K562 (cell line): ENCODE results near the gene PSPC1. TPM values are rescaled to one million over a fixed set of nuclear protein-coding genes. Genes with fewer than 3 reads are reported as not detected.

ENCODE experiments used
- BMI1 ChIP-seq: fragments of 150-350 bp; IDR thresholded peaks from 2 replicates; pipeline ENCODE4 v1.6.1; 2014; ENCODE audit warnings: low read length
- BRCA1 ChIP-seq, 2 experiments: fragments of 450-650 bp in 1 of 2; sonication (generic) in 1 of 2; formaldehyde crosslinking in 1 of 2; IDR thresholded peaks; 2 replicates each; pipeline versions ENCODE4 v1.5.0 to v1.6.1; 2017 to 2020; ENCODE audit warnings: mild to moderate bottlenecking in 1 of 2, missing genetic modification reagents in 1 of 2
- BRF1 ChIP-seq: IDR thresholded peaks from 3 replicates; pipeline ENCODE4 v1.6.1; 2011; ENCODE audit warnings: borderline replicate concordance, mild to moderate bottlenecking; ENCODE audit not compliant: insufficient read length; ENCODE audit errors: extremely low read depth
- CBX8 ChIP-seq: fragments of 200-600 bp; sonication (generic); IDR thresholded peaks from 2 replicates; pipeline ENCODE4 v1.6.1; 2012; ENCODE audit warnings: borderline replicate concordance, mixed run types, low read depth, mild to moderate bottlenecking, moderate library complexity, mixed read lengths, low read length, control low read depth, inconsistent platforms; ENCODE audit not compliant: poor library complexity, severe bottlenecking; ENCODE audit errors: extremely low read depth
- CHD1 ChIP-seq: fragments of 200-600 bp; sonication (generic); IDR thresholded peaks from one replicate; pipeline ENCODE4 v1.6.1; 2012; ENCODE audit warnings: mild to moderate bottlenecking, moderate library complexity, low read length, inconsistent platforms
- EP300 ChIP-seq: IDR thresholded peaks from 2 replicates; pipeline ENCODE4 v1.6.1; 2012; ENCODE audit warnings: low read length, improper control_type of control experiment
- KLF13 ChIP-seq: fragments of 450-650 bp; IDR thresholded peaks from 2 replicates; pipeline ENCODE4 v1.6.1; 2016; ENCODE audit warnings: missing genetic modification characterization, low read depth, mild to moderate bottlenecking, missing compliant biosample characterization, moderate library complexity, borderline replicate concordance
- MEIS2 ChIP-seq: fragments of 450-650 bp; IDR thresholded peaks from 2 replicates; pipeline ENCODE4 v1.6.1; 2014; ENCODE audit warnings: mild to moderate bottlenecking; ENCODE audit not compliant: partially characterized antibody
- MTA2 ChIP-seq: fragments of 450-650 bp; IDR thresholded peaks from 2 replicates; pipeline ENCODE4 v1.6.1; 2016; ENCODE audit warnings: low read depth
- RUNX1 ChIP-seq: sonication (generic); IDR thresholded peaks from 2 replicates; pipeline ENCODE4 v1.6.1; 2016; ENCODE audit warnings: antibody characterized with exemption, low read depth
- ZNF224 ChIP-seq: sonication (generic); formaldehyde crosslinking; IDR thresholded peaks from 2 replicates; pipeline ENCODE4 v1.8.0; 2022; ENCODE audit warnings: mild to moderate bottlenecking, missing genetic modification reagents
- ZNF384 ChIP-seq: IDR thresholded peaks from 2 replicates; pipeline ENCODE4 v1.6.1; 2012; ENCODE audit warnings: low read depth, low read length, improper control_type of control experiment
- ZNF561 ChIP-seq: fragments of 450-650 bp; formaldehyde crosslinking; conservative IDR thresholded peaks from 2 replicates; pipeline ENCODE4 v1.4.0; 2020; ENCODE audit warnings: mild to moderate bottlenecking, moderate library complexity
- ZNF75A ChIP-seq: fragments of 450-650 bp; formaldehyde crosslinking; IDR thresholded peaks from 2 replicates; pipeline ENCODE4 v1.4.0; 2020; ENCODE audit warnings: mild to moderate bottlenecking
- ZNF76 ChIP-seq: fragments of 250-450 bp; sonication (Bioruptor Pico); IDR thresholded peaks from 2 replicates; pipeline ENCODE4 v1.4.0; 2020; ENCODE audit warnings: mild to moderate bottlenecking, moderate library complexity, borderline replicate concordance
- polyA plus RNA-seq, 8 experiments: library from polyadenylated mRNA; depleted of rRNA in 4 of 8; stranded (reverse) in 5 of 8; unstranded in 3 of 8; fragments of >200 nt; fragmentation: Nextera tagmentation in 2 of 8; fragmentation: Illumina TruSeq in 1 of 8; extraction: Ambion mirVana in 2 of 8; extraction: Trizol in 1 of 8; gene quantifications; 2 replicates each; pipeline versions ENCODE4 v1.2.1 to v1.2.3, GENCODE V29; 2011 to 2014; ENCODE audit warnings: inconsistent platforms in 1 of 8, missing spikeins in 1 of 8
- total RNA-seq, 7 experiments: library from RNA; depleted of rRNA in 6 of 7; stranded (reverse); fragments of >200 nt in 6 of 7; fragmentation: Illumina TruSeq in 2 of 7; extraction: Trizol in 2 of 7; gene quantifications; 2 replicates each; pipeline versions ENCODE4 v1.2.1 to v1.2.3, GENCODE V29; 2011 to 2021; ENCODE audit warnings: low replicate concordance in 1 of 7
- TF ChIP-seq, protein P1 (sequence below), 2 experiments: IDR thresholded peaks; 2 replicates each; pipeline ENCODE4 v1.6.1; 2011; ENCODE audit warnings: borderline replicate concordance in 1 of 2, control low read depth in 1 of 2, low read depth in 1 of 2, low read length in 1 of 2, mild to moderate bottlenecking in 1 of 2, mixed read lengths in 1 of 2, moderate library complexity in 1 of 2; ENCODE audit not compliant: insufficient read depth in 1 of 2, insufficient read length in 1 of 2, poor library complexity in 1 of 2, severe bottlenecking in 1 of 2; ENCODE audit errors: extremely low read depth in 1 of 2
- TF ChIP-seq, protein P2 (sequence below): conservative IDR thresholded peaks from 2 replicates; pipeline ENCODE4 v1.6.1; 2011; ENCODE audit warnings: low read depth, mild to moderate bottlenecking, low read length; ENCODE audit not compliant: control insufficient read depth
- TF ChIP-seq, protein P3 (sequence below): fragments of 450-650 bp; formaldehyde crosslinking; IDR thresholded peaks from 2 replicates; pipeline ENCODE4 v1.4.0; 2020; ENCODE audit warnings: mild to moderate bottlenecking, moderate library complexity
- TF ChIP-seq, protein P4 (sequence below): fragments of 250-450 bp; sonication (Bioruptor Pico); IDR thresholded peaks from 2 replicates; pipeline ENCODE4 v1.4.0; 2020; ENCODE audit warnings: mild to moderate bottlenecking, moderate library complexity

The PSPC1 gene
- total and polyA plus RNA-seq, 9 of the 15 experiments (the other 6 are each of a cell fraction or from before 2014, with no cell fraction given), result 8.6 to 60.4 (median 42.4) TPM

DNA sequence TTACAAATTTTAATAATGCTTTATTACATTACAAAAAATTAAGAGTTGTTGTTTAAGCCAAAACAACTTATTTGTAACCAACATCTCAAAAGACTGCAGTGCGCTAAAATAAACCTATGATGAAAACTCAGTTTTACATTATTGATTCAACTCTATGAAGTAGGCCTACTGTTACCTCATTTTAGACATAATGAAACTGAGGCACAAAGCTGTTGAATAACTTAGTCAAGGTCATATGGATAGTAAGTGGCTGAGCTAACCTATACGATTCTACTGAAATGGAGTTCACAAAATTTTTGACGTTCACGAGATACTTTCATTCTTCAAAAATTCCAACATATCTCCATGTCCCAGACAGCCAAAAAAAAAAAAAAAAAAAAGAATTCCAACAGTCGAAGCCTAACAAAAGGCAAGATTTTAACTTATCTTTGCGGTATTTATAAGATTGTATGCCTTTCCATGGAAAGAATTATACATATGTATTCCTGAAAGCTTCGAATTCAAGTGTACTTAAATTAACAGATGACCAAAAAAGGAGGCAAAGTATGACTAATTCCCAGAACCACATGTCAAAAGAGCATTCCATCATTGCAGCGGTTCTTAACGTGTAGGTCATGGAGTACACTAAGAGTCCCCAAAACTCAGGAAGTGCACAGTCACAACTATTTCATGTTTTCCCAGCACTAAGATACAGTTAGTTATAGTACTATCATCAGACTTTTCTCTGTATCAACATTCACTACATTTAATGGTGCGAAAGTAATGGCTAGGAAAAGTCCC, 69.4 kb downstream of the PSPC1 start (continued):
- TF ChIP-seq, protein P1, sequence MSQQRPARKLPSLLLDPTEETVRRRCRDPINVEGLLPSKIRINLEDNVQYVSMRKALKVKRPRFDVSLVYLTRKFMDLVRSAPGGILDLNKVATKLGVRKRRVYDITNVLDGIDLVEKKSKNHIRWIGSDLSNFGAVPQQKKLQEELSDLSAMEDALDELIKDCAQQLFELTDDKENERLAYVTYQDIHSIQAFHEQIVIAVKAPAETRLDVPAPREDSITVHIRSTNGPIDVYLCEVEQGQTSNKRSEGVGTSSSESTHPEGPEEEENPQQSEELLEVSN (IDR thresholded peaks at IDR 0.05; ENCODE audit: borderline replicate concordance in 1 of 2, extremely low read depth in 1 of 2, insufficient read depth in 1 of 2, insufficient read length in 1 of 2, low read depth in 1 of 2, low read length in 1 of 2, poor library complexity in 1 of 2, severe bottlenecking in 1 of 2), result peak in 1 of 2 experiments; percentile 68
- no peak for TF ChIP-seq BRCA1 (IDR thresholded peaks at IDR 0.05)
- no peak for TF ChIP-seq BRCA1 (CRISPR knock-in tag; IDR thresholded peaks at IDR 0.05)
- no peak for TF ChIP-seq CHD1
- TF ChIP-seq, protein P2, sequence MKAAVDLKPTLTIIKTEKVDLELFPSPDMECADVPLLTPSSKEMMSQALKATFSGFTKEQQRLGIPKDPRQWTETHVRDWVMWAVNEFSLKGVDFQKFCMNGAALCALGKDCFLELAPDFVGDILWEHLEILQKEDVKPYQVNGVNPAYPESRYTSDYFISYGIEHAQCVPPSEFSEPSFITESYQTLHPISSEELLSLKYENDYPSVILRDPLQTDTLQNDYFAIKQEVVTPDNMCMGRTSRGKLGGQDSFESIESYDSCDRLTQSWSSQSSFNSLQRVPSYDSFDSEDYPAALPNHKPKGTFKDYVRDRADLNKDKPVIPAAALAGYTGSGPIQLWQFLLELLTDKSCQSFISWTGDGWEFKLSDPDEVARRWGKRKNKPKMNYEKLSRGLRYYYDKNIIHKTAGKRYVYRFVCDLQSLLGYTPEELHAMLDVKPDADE, result no peak
- TF ChIP-seq MEIS2, result peak; percentile 89
- no peak for TF ChIP-seq RUNX1
- no peak for TF ChIP-seq CBX8
- no peak for TF ChIP-seq BMI1
- TF ChIP-seq, protein P3, sequence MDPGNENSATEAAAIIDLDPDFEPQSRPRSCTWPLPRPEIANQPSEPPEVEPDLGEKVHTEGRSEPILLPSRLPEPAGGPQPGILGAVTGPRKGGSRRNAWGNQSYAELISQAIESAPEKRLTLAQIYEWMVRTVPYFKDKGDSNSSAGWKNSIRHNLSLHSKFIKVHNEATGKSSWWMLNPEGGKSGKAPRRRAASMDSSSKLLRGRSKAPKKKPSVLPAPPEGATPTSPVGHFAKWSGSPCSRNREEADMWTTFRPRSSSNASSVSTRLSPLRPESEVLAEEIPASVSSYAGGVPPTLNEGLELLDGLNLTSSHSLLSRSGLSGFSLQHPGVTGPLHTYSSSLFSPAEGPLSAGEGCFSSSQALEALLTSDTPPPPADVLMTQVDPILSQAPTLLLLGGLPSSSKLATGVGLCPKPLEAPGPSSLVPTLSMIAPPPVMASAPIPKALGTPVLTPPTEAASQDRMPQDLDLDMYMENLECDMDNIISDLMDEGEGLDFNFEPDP (CRISPR knock-in tag), result no peak
- TF ChIP-seq ZNF224 (CRISPR knock-in tag), result no peak
- no peak for TF ChIP-seq BRF1
- no peak for TF ChIP-seq EP300
- TF ChIP-seq ZNF561 (CRISPR knock-in tag), result no peak
- no peak for TF ChIP-seq ZNF75A (CRISPR knock-in tag)
- TF ChIP-seq, protein P4, sequence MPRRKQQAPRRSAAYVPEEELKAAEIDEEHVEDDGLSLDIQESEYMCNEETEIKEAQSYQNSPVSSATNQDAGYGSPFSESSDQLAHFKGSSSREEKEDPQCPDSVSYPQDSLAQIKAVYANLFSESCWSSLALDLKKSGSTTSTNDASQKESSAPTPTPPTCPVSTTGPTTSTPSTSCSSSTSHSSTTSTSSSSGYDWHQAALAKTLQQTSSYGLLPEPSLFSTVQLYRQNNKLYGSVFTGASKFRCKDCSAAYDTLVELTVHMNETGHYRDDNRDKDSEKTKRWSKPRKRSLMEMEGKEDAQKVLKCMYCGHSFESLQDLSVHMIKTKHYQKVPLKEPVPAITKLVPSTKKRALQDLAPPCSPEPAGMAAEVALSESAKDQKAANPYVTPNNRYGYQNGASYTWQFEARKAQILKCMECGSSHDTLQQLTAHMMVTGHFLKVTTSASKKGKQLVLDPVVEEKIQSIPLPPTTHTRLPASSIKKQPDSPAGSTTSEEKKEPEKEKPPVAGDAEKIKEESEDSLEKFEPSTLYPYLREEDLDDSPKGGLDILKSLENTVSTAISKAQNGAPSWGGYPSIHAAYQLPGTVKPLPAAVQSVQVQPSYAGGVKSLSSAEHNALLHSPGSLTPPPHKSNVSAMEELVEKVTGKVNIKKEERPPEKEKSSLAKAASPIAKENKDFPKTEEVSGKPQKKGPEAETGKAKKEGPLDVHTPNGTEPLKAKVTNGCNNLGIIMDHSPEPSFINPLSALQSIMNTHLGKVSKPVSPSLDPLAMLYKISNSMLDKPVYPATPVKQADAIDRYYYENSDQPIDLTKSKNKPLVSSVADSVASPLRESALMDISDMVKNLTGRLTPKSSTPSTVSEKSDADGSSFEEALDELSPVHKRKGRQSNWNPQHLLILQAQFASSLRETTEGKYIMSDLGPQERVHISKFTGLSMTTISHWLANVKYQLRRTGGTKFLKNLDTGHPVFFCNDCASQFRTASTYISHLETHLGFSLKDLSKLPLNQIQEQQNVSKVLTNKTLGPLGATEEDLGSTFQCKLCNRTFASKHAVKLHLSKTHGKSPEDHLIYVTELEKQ (CRISPR knock-in tag), result no peak
- TF ChIP-seq MTA2, result no peak
- TF ChIP-seq ZNF384, result no peak
- TF ChIP-seq KLF13 (tag), result no peak
- no peak for TF ChIP-seq ZNF76 (CRISPR knock-in tag)
